H1 (cell line): ENCODE measurements around the gene CARD11. TPM values are rescaled to one million over a fixed set of nuclear protein-coding genes. Genes with fewer than 3 reads are reported as not detected.

Experiments used
- EZH2 ChIP-seq: fragments of 200-600 bp; sonication (generic); IDR thresholded peaks from 2 replicates; pipeline ENCODE4 v1.7.1; 2012; ENCODE audit warnings: low read depth, mild to moderate bottlenecking, moderate library complexity, low read length, inconsistent platforms; ENCODE audit not compliant: severe bottlenecking
- GTF2F1 ChIP-seq: IDR thresholded peaks from 2 replicates; pipeline ENCODE4 v1.6.1; 2012; ENCODE audit warnings: low read depth, low read length, improper control_type of control experiment, borderline replicate concordance
- NANOG ChIP-seq: IDR thresholded peaks from 2 replicates; pipeline ENCODE4 v1.6.1; 2011; ENCODE audit warnings: low read length, low read depth, mild to moderate bottlenecking, inconsistent platforms; ENCODE audit not compliant: insufficient read depth, poor library complexity, severe bottlenecking
- RAD21 ChIP-seq, 2 experiments: IDR thresholded peaks in 1 of 2; conservative IDR thresholded peaks in 1 of 2; 2 replicates each; pipeline ENCODE4 v1.6.1; 2011; ENCODE audit warnings: low read depth in 2 of 2, low read length in 2 of 2, improper control_type of control experiment in 1 of 2, inconsistent platforms in 1 of 2, mild to moderate bottlenecking in 1 of 2, moderate library complexity in 1 of 2
- RBBP5 ChIP-seq: IDR thresholded peaks from 2 replicates; pipeline ENCODE4 v1.7.1; 2012; ENCODE audit warnings: low read depth, mild to moderate bottlenecking, inconsistent platforms, low read length, moderate library complexity, borderline replicate concordance
- USF2 ChIP-seq: IDR thresholded peaks from 2 replicates; pipeline ENCODE4 v1.6.1; 2011; ENCODE audit warnings: low read length, improper control_type of control experiment
- polyA plus RNA-seq, 7 experiments: library from polyadenylated mRNA; depleted of rRNA in 3 of 7; stranded (reverse) in 5 of 7; unstranded in 2 of 7; fragments of >200 nt in 5 of 7; fragments of 200-250 nt in 2 of 7; gene quantifications; 1 replicate in 5 of 7; 2 replicates in 1 of 7; 4 replicates in 1 of 7; pipeline versions ENCODE4 v1.2.1 to v1.2.3, GENCODE V29; 2011 to 2013; ENCODE audit warnings: missing spikeins in 2 of 7, mixed read lengths in 2 of 7
- total RNA-seq: library from RNA; stranded (reverse); fragmentation: NEBNext Ultra II Directional; extraction: Animal tissue kit (Norgen Biotek cat#: 25700); gene quantifications from 2 replicates; pipeline ENCODE4 v1.2.1, GENCODE V29; 2021

CARD11 gene
- total and polyA plus RNA-seq, 2 of the 8 experiments (the other 6 are each of a cell fraction or from before 2014, with no cell fraction given) = 12.6 to 29.8 TPM

- no peak for TF ChIP-seq RAD21 (IDR thresholded peaks at IDR 0.05 in 1 of 2, conservative IDR thresholded peaks at IDR 0.05 in 1 of 2; ENCODE audit: low read depth in 2 of 2, low read length in 2 of 2)
- TF ChIP-seq EZH2 = no peak
- TF ChIP-seq USF2 = no peak
- no peak for TF ChIP-seq RBBP5
- no peak for TF ChIP-seq GTF2F1
- TF ChIP-seq NANOG = no peak
Observed at GRCh38 chr7:2913760-2914387, 129.8 kb downstream of the CARD11 start (continued).
